Measurements from ENCODE around the gene APRT.

Gene APRT, protein sequence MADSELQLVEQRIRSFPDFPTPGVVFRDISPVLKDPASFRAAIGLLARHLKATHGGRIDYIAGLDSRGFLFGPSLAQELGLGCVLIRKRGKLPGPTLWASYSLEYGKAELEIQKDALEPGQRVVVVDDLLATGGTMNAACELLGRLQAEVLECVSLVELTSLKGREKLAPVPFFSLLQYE

DNA sequence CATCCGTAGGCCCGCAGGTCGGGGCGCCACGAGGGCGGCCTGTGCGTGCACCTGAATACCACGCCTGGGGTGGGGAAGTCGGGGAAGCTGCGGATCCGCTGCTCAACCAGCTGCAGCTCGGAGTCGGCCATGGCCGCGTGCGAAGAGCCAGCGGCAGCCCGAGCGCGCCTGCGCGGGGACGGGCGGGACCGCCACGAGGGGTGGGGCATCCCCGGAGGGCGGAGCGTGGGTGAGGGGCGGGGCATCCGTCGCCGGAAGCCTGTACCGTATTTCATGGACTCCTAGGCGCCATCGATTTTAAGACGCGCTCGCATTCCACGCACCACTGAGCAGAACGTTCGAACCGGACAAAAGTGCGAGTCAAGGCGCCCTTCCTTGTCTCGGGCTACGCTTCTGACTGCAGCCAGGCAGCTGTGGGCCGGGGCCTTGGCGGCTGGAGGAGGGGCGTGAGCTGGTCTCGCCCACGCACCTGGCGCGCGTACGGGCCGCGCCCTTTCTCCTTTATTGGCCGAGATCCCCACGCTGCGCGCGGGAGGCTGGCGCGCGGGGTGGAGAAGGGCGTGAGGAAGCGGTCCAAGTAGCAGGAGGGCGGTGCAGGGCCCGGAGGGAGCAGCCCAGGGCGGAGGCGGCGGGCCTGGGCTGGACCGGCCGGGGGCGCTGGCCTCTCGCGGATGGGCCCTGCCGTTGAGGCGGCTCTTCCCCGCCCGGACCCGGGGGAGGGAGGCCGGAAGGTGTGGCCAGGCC is at the start of gene APRT:
APRT (minus strand) TSS at position 160 of the 744 bp plus-strand sequence; CDS start at position 131, 29 bp downstream.
- DNase-seq (ENCODE audit: low read depth) = peak; percentile 60
- TF ChIP-seq, protein P1, sequence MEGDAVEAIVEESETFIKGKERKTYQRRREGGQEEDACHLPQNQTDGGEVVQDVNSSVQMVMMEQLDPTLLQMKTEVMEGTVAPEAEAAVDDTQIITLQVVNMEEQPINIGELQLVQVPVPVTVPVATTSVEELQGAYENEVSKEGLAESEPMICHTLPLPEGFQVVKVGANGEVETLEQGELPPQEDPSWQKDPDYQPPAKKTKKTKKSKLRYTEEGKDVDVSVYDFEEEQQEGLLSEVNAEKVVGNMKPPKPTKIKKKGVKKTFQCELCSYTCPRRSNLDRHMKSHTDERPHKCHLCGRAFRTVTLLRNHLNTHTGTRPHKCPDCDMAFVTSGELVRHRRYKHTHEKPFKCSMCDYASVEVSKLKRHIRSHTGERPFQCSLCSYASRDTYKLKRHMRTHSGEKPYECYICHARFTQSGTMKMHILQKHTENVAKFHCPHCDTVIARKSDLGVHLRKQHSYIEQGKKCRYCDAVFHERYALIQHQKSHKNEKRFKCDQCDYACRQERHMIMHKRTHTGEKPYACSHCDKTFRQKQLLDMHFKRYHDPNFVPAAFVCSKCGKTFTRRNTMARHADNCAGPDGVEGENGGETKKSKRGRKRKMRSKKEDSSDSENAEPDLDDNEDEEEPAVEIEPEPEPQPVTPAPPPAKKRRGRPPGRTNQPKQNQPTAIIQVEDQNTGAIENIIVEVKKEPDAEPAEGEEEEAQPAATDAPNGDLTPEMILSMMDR (conservative IDR thresholded peaks at IDR 0.05; ENCODE audit: low read depth, low read length) = no peak
- peak within 1 kb of the TSS; percentile 55 for H3K4me3 ChIP-seq (ENCODE audit: low read length)

DNA sequence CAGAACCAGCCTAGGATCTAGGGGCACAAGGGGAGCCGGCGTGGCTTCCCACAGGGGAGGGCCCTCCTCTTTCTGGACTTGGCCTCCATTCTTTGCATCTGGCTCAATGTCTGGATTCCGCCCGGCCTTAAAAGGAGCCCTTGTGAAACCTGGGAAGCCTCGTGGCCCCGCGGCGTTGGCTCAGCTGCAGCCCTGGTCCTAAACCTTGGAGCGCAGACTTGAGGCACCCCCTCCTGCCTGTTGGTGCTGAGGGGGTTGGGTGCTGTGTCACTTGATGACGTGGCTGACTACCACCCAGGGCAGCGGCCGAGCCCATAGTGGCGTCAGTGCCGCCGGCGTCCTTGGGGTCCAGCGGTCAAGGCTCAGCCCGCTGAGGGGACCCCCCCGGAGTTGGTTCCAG is 49.6 kb upstream of the APRT start:
- TF ChIP-seq, protein P1 (conservative IDR thresholded peaks at IDR 0.05; ENCODE audit: low read depth, low read length) = no peak
- no peak for DNase-seq (ENCODE audit: low read depth)
- H3K4me3 ChIP-seq (ENCODE audit: low read length) = no peak overlapping the region

DNA sequence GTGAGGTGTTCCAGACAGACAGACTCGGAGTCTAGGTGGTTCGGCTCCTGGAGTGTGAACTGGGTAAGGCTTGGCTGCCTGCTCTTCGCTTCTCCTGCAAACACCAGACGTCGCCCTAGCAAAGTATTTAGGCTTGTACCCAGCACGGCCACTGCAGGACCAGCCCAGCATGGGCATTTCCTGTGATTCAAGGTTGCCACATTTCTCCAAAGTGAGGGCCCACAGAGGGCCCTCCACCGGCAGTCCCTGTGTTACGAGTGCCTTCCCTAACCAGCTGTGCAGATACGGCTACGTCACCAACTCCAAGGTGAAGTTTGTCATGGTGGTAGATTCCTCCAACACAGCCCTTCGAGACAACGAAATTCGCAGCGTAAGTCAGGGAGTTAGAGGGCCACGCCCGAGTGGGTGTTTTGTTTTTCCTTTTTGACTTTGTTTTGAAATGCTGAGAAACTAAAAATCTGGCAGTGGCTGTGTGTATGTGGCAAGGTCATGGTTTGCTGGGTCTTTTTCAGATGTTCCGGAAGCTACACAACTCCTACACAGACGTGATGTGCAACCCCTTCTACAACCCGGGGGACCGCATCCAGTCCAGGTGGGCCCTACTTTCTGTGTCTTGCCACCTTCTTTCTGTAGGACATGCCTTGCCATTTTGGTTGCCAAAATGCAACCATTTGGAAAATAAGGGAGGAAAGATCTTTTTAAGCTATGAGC is 47.8 kb upstream of the APRT start:
- DNase-seq (ENCODE audit: low read depth) = no peak
- TF ChIP-seq, protein P1 (conservative IDR thresholded peaks at IDR 0.05; ENCODE audit: low read depth, low read length) = no peak
- H3K4me3 ChIP-seq (ENCODE audit: low read length) = no peak overlapping the region

DNA sequence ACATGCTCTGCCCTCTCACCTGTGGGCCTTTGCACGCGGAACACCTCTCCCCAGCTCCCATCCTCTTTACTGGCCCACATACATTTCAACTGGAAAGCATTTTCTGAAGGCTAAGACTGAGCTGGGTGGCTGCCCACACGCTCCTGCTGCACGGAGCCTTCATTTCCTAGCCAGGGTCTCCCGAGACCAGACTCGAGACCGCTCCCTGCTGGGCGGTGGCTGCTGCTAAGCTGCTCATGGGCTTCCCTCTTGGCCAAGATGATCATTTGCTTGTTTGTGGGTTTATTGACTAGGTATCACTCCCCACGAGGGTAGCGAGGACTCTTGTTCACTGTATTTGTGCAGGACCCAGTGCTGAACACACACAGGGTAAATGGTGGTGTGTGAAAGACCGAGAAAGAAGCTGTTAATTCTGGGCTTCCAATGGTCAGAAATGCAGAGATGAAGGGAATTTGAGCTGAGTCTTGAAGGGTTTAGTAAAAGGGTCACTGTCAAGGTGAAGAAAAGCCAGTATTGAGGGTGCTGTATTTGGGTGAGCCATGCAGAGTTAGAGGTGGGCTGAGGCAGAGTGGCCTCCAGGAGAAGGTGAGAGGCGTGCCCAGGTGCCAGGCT is 46.1 kb upstream of the APRT start:
- H3K4me3 ChIP-seq (ENCODE audit: low read length) = peak overlapping the region; percentile 99
- TF ChIP-seq, protein P1 (conservative IDR thresholded peaks at IDR 0.05; ENCODE audit: low read depth, low read length) = peak; percentile 89
- peak; percentile 48 for DNase-seq (ENCODE audit: low read depth)

DNA sequence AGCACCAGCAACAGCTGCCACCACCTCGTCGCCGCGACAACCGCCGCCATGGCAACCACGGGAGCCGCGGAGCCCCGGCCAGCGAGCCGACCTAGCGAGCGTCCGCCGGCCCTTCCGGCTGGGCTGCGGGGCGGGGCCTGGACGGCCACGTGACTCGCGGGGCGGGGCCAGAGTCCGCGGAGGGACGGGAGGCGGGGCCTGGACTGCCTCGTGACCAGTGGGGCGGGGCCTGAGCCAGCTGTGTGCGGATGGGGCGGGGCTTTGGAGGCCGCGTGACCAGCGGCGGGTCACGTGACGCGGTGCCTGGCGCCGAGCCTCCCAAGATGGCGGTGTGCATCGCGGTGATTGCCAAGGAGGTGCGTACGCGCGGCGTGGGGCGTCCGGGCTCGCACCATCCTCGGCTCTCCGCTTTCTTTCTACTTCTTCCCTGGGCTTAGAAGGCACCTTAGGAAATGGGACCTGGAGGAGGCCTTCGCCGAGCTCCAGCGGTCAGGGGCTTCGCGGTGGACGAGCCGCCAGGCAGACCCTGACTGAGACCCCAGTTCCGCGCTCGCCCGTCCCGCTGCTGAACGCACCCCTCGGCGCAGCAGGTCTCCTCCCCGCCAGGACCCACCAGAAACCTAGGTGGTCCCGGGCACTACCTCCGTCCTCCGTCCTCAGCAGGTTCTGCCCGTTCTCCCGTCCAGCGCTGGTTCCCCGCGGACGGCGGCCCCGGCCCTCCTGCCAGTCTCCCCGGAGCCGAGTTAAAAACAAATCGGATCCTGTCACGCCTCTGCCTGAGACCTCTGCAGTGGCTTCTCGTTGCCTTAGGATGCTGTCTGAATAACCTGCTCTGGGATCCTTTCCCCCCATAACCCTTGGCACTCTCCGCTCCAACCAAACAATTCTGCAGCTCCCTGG is 45.4 kb upstream of the APRT start, which contains the start of the genes GALNS and TRAPPC2L:
GALNS (minus strand) TSS at position 120 of the 900 bp plus-strand sequence; CDS start at position 50, 70 bp downstream.
TRAPPC2L (plus strand) TSS at position 300 of the 900 bp plus-strand sequence; CDS start at position 324, 24 bp downstream.
- TF ChIP-seq, protein P1 (conservative IDR thresholded peaks at IDR 0.05; ENCODE audit: low read depth, low read length) = no peak
- peak within 1 kb of the TSS; percentile 99 for H3K4me3 ChIP-seq (ENCODE audit: low read length)
- DNase-seq (ENCODE audit: low read depth) = peak; percentile 65
